Chondrocyte (in vitro differentiated cells): ENCODE data around the gene DDX20. TPM values are rescaled to one million over a fixed set of nuclear protein-coding genes. Genes with fewer than 3 reads are reported as not detected.
"Not testable (repeated sequence)": the region's sequence is repeated elsewhere in the genome, so short reads cannot be mapped to it uniquely, and the experiment has no call there.

Experiments
- DNase-seq: peaks from one replicate; pipeline ENCODE4 v3.0.0; 2021; ENCODE audit warnings: mixed read lengths, low spot score
- H3K27ac Mint-ChIP-seq: one replicate; pipeline ENCODE4 v1.8.0; 2021; ENCODE audit warnings: mild to moderate bottlenecking, moderate library complexity, mixed read lengths; ENCODE audit not compliant: unreplicated experiment
- H3K27me3 Mint-ChIP-seq: 2 replicates; pipeline ENCODE4 v1.8.0; 2021; ENCODE audit warnings: low read depth, mixed read lengths
- H3K36me3 Mint-ChIP-seq: 2 replicates; pipeline ENCODE4 v1.8.0; 2021; ENCODE audit warnings: low read depth, mixed read lengths
- H3K4me1 Mint-ChIP-seq: 2 replicates; pipeline ENCODE4 v1.8.0; 2021; ENCODE audit warnings: low read depth, mild to moderate bottlenecking, mixed read lengths
- H3K4me3 Mint-ChIP-seq: one replicate; pipeline ENCODE4 v1.8.0; 2021; ENCODE audit warnings: mild to moderate bottlenecking, moderate library complexity, mixed read lengths; ENCODE audit not compliant: unreplicated experiment
- H3K9me3 Mint-ChIP-seq: 2 replicates; pipeline ENCODE4 v1.8.0; 2021; ENCODE audit warnings: low read depth, mixed read lengths
- total RNA-seq: library from RNA; stranded (reverse); gene quantifications from 3 replicates; pipeline ENCODE4 v1.2.1, GENCODE V29; 2021
- TF ChIP-seq, protein P1 (sequence below): fragments of 200-600 bp; sonication (generic); IDR thresholded peaks from 2 replicates; pipeline ENCODE4 v1.5.0; 2021; ENCODE audit warnings: antibody characterized with exemption, mild to moderate bottlenecking, moderate library complexity

Gene DDX20
- total RNA-seq, 1 donor from 2014 or later: 10.7 TPM

DNA sequence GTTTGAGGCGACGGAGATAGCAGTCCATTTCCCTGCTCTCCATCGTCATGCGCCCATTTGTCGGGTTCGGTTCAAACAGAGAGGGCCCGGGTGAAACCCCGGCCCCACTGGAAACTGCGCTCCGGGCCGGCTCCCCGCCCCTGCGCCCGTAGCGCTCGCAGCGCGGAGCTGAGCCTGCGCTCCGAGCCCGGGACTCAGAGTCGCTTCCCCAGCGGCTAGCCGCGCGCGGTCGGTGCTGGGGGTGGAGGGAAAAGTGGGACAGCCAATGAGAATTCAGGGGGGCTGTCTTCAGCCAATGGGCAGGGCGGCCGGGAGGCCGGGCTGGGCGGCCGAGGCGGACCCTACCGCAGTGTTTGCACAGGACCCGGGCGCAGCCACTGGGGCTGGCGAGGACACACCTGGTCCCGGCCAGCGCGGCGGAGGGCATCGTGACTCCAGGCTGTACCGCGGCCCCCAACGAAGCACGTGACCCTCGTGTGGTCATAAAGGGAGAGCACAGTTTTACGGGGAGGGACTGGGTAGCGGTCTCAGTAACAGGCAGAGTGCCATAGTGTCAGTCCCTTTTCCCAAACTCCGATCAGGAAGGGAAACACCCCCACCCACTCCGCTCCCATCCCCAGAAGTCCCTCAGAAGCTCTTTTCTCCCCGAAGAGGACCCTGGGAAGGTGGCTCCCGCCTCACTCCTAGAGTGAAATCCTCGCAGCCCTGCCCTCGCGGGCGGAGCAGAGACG, 16.3 kb upstream of the DDX20 start, which contains the start of gene INKA2:
TSS of gene INKA2 (minus strand) at position 202 of the 731 bp plus-strand sequence. CDS start at position 49, 153 bp downstream.
- Mint-ChIP-seq H3K9me3 (no peaks in the 10 kb centered on the region), H3K36me3 (no peaks in the 10 kb centered on the region), H3K4me3 (peak within 1 kb of the TSS; percentile 84), H3K27ac (peak within 1 kb of the TSS; percentile 97), H3K4me1 (peaks cover 20% of the 10 kb centered on the region), H3K27me3 (no peaks in the 10 kb centered on the region)
- DNase-seq: no peak
- TF ChIP-seq, protein P1, sequence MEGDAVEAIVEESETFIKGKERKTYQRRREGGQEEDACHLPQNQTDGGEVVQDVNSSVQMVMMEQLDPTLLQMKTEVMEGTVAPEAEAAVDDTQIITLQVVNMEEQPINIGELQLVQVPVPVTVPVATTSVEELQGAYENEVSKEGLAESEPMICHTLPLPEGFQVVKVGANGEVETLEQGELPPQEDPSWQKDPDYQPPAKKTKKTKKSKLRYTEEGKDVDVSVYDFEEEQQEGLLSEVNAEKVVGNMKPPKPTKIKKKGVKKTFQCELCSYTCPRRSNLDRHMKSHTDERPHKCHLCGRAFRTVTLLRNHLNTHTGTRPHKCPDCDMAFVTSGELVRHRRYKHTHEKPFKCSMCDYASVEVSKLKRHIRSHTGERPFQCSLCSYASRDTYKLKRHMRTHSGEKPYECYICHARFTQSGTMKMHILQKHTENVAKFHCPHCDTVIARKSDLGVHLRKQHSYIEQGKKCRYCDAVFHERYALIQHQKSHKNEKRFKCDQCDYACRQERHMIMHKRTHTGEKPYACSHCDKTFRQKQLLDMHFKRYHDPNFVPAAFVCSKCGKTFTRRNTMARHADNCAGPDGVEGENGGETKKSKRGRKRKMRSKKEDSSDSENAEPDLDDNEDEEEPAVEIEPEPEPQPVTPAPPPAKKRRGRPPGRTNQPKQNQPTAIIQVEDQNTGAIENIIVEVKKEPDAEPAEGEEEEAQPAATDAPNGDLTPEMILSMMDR: peak; percentile 4

DNA sequence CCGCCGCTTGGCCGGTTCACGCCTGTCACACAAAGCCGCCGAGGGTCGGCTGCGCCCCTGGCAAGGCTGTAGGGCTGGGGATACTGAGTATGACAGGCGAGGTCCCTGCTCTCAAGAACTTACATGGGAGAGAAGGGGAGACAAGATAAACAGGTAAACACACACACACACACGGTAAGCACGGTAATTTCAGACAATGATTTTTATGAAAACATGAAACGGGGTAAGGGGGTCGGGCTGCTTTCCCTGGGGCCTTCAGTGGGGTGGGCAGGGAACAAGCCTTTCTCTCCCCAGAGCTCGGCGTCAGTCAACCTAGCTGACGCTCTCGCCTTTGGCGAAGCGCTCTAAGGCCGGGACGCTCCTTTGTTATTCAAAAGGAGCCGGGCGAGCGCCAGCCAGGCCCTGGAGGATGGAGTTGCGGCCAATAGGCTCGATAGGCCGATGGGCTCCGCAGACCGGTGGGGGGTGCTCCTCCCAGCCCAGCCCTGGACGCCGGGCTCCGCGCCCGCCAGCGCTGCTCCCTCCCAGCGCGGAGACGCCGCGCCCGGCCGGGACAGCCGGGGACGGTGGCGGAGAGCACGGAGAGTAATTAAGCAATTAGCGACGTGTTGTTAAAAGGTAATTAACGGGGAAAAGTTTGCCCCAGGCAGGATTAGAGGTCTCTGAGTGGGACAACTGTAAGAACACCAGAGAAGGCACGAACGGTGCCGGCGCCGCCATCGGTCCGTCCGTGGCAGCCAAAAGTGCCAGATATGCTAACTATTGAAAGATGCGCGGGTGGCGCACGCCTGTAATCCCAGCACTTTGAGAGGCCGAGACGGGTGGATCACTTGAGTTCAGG, 15.6 kb upstream of the DDX20 start:
- H3K36me3 Mint-ChIP-seq: no peaks in the 10 kb centered on the region
- peaks cover 20% of the 10 kb centered on the region for H3K4me1 Mint-ChIP-seq
- DNase-seq: no peak
- peak overlapping the region; percentile 84 for H3K4me3 Mint-ChIP-seq
- H3K9me3 Mint-ChIP-seq: no peaks in the 10 kb centered on the region
- peak overlapping the region; percentile 97 for H3K27ac Mint-ChIP-seq
- no peaks in the 10 kb centered on the region for H3K27me3 Mint-ChIP-seq
- TF ChIP-seq, protein P1: peak; percentile 42

DNA sequence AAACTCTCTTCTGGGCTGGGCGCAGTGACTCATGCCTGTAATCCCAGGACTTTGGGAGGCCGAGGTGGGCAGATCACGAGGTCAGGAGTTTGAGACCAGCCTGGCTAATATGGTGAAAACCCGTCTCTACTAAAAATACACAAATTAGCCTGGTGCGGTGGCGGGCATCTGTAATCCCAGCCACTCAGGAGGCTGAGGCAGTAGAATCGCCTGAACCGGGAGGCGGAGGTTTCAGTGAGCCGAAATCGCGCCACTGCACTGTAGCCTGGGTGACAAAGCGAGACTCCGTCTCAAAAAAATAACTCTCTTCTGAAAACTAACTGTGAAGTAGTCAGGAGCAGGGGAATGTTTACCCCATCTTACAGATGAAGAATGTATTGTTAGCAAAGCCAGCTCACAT, 13.4 kb upstream of the DDX20 start:
- H3K4me3 Mint-ChIP-seq, H3K27me3 Mint-ChIP-seq, DNase-seq, H3K9me3 Mint-ChIP-seq, H3K36me3 Mint-ChIP-seq: not testable (repeated sequence)
- Mint-ChIP-seq H3K4me1 (peaks cover 20% of the 10 kb centered on the region), H3K27ac (peak overlapping the region; percentile 32)

DNA sequence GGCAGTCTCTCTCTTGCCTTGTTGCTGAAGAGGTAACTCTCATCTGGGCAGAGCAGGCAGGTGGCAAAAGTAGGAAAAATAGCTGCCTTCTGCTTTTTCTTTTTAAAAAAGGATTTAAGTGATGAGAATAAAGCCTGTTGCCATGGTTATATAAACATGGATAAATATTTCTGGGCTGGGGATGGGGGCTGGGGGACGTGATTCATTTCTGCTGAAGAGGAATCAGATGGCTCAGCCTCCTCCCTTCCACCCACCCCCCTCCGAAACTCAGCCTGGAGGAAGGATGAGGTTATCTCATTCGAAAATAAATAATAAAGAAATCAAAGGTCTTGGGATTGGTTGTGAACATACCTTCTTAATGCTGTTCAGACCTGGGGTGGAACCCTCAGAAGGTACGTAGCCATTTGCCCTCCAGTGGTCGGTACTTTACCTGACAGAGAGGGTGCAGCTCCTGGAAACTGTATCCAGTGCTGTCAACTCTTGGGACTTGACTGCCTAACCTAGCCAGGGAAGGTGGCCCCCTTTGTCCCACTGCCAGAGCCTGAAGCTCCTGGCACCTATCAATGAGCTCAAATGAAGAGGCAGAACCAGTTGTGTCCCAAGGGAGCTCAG, 12.7 kb upstream of the DDX20 start:
- Mint-ChIP-seq H3K36me3 (no peaks in the 10 kb centered on the region), H3K4me3 (no peak overlapping the region), H3K9me3 (no peaks in the 10 kb centered on the region), H3K27me3 (no peaks in the 10 kb centered on the region), H3K4me1 (peaks cover 20% of the 10 kb centered on the region), H3K27ac (peak overlapping the region; percentile 32)
- no peak for DNase-seq
- TF ChIP-seq, protein P1: no peak

DNA sequence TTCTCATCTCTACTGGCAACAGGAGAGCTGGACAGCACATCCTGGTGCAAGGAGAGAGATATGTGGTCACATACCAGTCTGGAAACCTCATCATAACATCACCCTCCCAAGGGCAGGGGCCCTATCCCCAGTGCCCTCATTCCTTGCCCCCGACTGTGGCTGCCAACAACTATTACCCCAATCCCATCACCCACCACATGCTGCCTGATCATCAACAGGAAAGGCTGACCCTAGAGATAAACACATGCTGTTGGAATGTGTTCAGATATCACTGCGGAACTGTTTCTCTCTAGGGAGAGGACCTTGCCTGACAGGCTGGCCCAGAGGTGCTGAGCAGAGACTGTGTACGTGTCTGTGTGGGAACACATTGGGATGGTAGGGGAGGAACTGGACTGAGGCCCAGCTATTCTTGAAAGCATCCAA, 12.0 kb upstream of the DDX20 start:
- H3K9me3 Mint-ChIP-seq: no peaks in the 10 kb centered on the region
- H3K4me1 Mint-ChIP-seq: peaks cover 19% of the 10 kb centered on the region
- TF ChIP-seq, protein P1: no peak
- no peak overlapping the region for H3K4me3 Mint-ChIP-seq
- H3K27ac Mint-ChIP-seq: peak overlapping the region; percentile 29
- no peaks in the 10 kb centered on the region for H3K36me3 Mint-ChIP-seq
- H3K27me3 Mint-ChIP-seq: no peaks in the 10 kb centered on the region
- DNase-seq: no peak
